Panc1 (cell line): ENCODE data around the gene SLF2. TPM values are rescaled to one million over a fixed set of nuclear protein-coding genes. Genes with fewer than 3 reads are reported as not detected.

Source experiments
- ATAC-seq: fragments of 200-7000 bp; cut with Tn5 transposase; 2 replicates; pipeline ENCODE4 v1.9.1; 2020; ENCODE audit warnings: mild to moderate bottlenecking, moderate library complexity
- BruUV-seq: library from RNA; stranded (reverse); fragments of 400-500 nt; replicated peaks from 2 replicates; lab custom pipeline; 2021; lab: Mats Ljungman, UMichigan
- CTCF ChIA-PET: fragments of 300-600 bp; sonication (Branson Sonifier 250); formaldehyde crosslinking; loops from one replicate; lab custom pipeline; 2022; ENCODE audit warnings: antibody characterized with exemption; lab: Charles Lee
- POLR2A ChIA-PET: fragments of 300-600 bp; sonication (Branson Sonifier 250); formaldehyde crosslinking; loops from one replicate; lab custom pipeline; 2022; ENCODE audit warnings: antibody characterized with exemption; lab: Charles Lee
- DNase-seq: peaks from one replicate; pipeline ENCODE4 v3.0.0-alpha.2; 2010; ENCODE audit warnings: low read depth, low spot score
- H3K27ac ChIP-seq: 2 replicates; pipeline ENCODE4 v1.5.1; 2011; ENCODE audit warnings: mild to moderate bottlenecking, low read length, inconsistent platforms
- H3K27me3 ChIP-seq: fragments of 200-500 bp; sonication (Bioruptor generic); 2 replicates; pipeline ENCODE4 v1.6.0; 2014; ENCODE audit warnings: low read length, inconsistent platforms; ENCODE audit not compliant: control insufficient read depth, insufficient read depth
- H3K36me3 ChIP-seq: fragments of 200-500 bp; sonication (Bioruptor generic); 2 replicates; pipeline ENCODE4 v1.5.1; 2014; ENCODE audit warnings: inconsistent platforms, mild to moderate bottlenecking, low read length, moderate library complexity; ENCODE audit not compliant: control insufficient read depth, insufficient read depth
- H3K4me1 ChIP-seq: 2 replicates; pipeline ENCODE4 v1.5.1; 2011; ENCODE audit warnings: inconsistent platforms, mild to moderate bottlenecking, low read length, moderate library complexity; ENCODE audit not compliant: control insufficient read depth, insufficient read depth
- H3K4me3 ChIP-seq, 2 experiments: 2 replicates each; pipeline ENCODE4 v1.5.1; 2011 to 2012; ENCODE audit warnings: low read depth in 2 of 2, low read length in 2 of 2, mild to moderate bottlenecking in 2 of 2, inconsistent platforms in 1 of 2, moderate library complexity in 1 of 2
- H3K9me3 ChIP-seq: fragments of 200-500 bp; sonication (Bioruptor generic); 2 replicates; pipeline ENCODE4 v1.5.1; 2014; ENCODE audit warnings: low read depth, mild to moderate bottlenecking, inconsistent platforms, low read length, moderate library complexity; ENCODE audit not compliant: control insufficient read depth, insufficient read depth
- POLR2AphosphoS5 ChIP-seq: IDR thresholded peaks from 2 replicates; pipeline ENCODE4 v1.6.1; 2012; ENCODE audit warnings: mild to moderate bottlenecking, low read depth, low read length, moderate library complexity
- SIN3A ChIP-seq: IDR thresholded peaks from 2 replicates; pipeline ENCODE4 v1.6.1; 2012; ENCODE audit warnings: low read depth, mild to moderate bottlenecking, low read length, moderate library complexity, borderline replicate concordance; ENCODE audit not compliant: insufficient read depth
- TCF7L2 ChIP-seq: IDR thresholded peaks from 2 replicates; pipeline ENCODE4 v1.6.1; 2011; ENCODE audit warnings: mild to moderate bottlenecking, low read depth, low read length, inconsistent platforms
- in situ Hi-C: cut with HindIII; loops from 2 replicates; pipeline ENCODE4 v1.10.0; 2016; ENCODE audit warnings: low sequenced_read_pairs, low pct_unique_long_range_greater_than_20kb
- intact Hi-C: fragments of 100-400 bp; cut with micrococcal nuclease; formaldehyde crosslinking; loops from one replicate; pipeline ENCODE4 v1.10.0; 2022; ENCODE audit not compliant: unreplicated experiment
- total RNA-seq: library from RNA; stranded (reverse); gene quantifications from one replicate; pipeline ENCODE4 v1.2.1, GENCODE V29; 2021; ENCODE audit not compliant: unreplicated experiment
- TF ChIP-seq, protein P1 (sequence below): fragments of 450-650 bp; IDR thresholded peaks from 2 replicates; pipeline ENCODE4 v1.5.1; 2017; ENCODE audit warnings: mild to moderate bottlenecking
- TF ChIP-seq, protein P2 (sequence below), 2 experiments: IDR thresholded peaks; 2 replicates each; pipeline ENCODE4 v1.6.1; 2011 to 2012; ENCODE audit warnings: low read depth in 2 of 2, control low read depth in 1 of 2, low read length in 1 of 2, mild to moderate bottlenecking in 1 of 2, moderate library complexity in 1 of 2; ENCODE audit not compliant: insufficient read depth in 1 of 2

SLF2 gene
- total RNA-seq, 1 experiment from 2014 or later, result 38.8 TPM

GRCh38 chr10:100970076-100970913 is 57.5 kb downstream of the SLF2 start:
- ATAC-seq, result peak; percentile 14; the same call in 1 of the 2 replicates
- Histone ChIP-seq H3K36me3 (no peaks in the 10 kb centered on the region), H3K4me3 (peak overlapping the region; percentile 51 to 56), H3K4me1 (peaks cover 10% of the 10 kb centered on the region), H3K9me3 (no peaks in the 10 kb centered on the region), H3K27ac (no peak overlapping the region), H3K27me3 (no peaks in the 10 kb centered on the region)
- no TSS peak for BruUV-seq
- no peak for DNase-seq
- in situ Hi-C loops, result no loop called here
- CTCF ChIA-PET, result interaction anchor here (1.3 to 1.6 kb wide), 2 partner anchors 27 to 44 kb away, joined by 4 to 11 read pairs; no protein-coding TSS in a partner anchor
- POLR2A ChIA-PET, result no interaction called here
- TF ChIP-seq POLR2AphosphoS5, result no peak
- TF ChIP-seq TCF7L2, result no peak
- TF ChIP-seq, protein P1, sequence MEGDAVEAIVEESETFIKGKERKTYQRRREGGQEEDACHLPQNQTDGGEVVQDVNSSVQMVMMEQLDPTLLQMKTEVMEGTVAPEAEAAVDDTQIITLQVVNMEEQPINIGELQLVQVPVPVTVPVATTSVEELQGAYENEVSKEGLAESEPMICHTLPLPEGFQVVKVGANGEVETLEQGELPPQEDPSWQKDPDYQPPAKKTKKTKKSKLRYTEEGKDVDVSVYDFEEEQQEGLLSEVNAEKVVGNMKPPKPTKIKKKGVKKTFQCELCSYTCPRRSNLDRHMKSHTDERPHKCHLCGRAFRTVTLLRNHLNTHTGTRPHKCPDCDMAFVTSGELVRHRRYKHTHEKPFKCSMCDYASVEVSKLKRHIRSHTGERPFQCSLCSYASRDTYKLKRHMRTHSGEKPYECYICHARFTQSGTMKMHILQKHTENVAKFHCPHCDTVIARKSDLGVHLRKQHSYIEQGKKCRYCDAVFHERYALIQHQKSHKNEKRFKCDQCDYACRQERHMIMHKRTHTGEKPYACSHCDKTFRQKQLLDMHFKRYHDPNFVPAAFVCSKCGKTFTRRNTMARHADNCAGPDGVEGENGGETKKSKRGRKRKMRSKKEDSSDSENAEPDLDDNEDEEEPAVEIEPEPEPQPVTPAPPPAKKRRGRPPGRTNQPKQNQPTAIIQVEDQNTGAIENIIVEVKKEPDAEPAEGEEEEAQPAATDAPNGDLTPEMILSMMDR, result no peak
- no peak for TF ChIP-seq SIN3A
- TF ChIP-seq, protein P2, sequence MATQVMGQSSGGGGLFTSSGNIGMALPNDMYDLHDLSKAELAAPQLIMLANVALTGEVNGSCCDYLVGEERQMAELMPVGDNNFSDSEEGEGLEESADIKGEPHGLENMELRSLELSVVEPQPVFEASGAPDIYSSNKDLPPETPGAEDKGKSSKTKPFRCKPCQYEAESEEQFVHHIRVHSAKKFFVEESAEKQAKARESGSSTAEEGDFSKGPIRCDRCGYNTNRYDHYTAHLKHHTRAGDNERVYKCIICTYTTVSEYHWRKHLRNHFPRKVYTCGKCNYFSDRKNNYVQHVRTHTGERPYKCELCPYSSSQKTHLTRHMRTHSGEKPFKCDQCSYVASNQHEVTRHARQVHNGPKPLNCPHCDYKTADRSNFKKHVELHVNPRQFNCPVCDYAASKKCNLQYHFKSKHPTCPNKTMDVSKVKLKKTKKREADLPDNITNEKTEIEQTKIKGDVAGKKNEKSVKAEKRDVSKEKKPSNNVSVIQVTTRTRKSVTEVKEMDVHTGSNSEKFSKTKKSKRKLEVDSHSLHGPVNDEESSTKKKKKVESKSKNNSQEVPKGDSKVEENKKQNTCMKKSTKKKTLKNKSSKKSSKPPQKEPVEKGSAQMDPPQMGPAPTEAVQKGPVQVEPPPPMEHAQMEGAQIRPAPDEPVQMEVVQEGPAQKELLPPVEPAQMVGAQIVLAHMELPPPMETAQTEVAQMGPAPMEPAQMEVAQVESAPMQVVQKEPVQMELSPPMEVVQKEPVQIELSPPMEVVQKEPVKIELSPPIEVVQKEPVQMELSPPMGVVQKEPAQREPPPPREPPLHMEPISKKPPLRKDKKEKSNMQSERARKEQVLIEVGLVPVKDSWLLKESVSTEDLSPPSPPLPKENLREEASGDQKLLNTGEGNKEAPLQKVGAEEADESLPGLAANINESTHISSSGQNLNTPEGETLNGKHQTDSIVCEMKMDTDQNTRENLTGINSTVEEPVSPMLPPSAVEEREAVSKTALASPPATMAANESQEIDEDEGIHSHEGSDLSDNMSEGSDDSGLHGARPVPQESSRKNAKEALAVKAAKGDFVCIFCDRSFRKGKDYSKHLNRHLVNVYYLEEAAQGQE (IDR thresholded peaks at IDR 0.05; ENCODE audit: insufficient read depth in 1 of 2, low read depth in 2 of 2, low read length in 1 of 2), result no peak
- intact Hi-C loops, result no loop called here

GRCh38 chr10:100970914-100971811 is 58.4 kb downstream of the SLF2 start:
- ChIA-PET CTCF (interaction anchor here (1.6 kb wide), 1 partner anchor 26 kb away, joined by 11 read pairs; no protein-coding TSS in a partner anchor), POLR2A (no interaction called here)
- Histone ChIP-seq H3K36me3 (no peaks in the 10 kb centered on the region), H3K27me3 (no peaks in the 10 kb centered on the region), H3K4me1 (peaks cover 10% of the 10 kb centered on the region), H3K4me3 (no peak overlapping the region), H3K9me3 (no peaks in the 10 kb centered on the region), H3K27ac (no peak overlapping the region)
- TF ChIP-seq, protein P2 (IDR thresholded peaks at IDR 0.05; ENCODE audit: insufficient read depth in 1 of 2, low read depth in 2 of 2, low read length in 1 of 2), result no peak
- TF ChIP-seq POLR2AphosphoS5 (no peak), TCF7L2 (no peak), SIN3A (no peak)
- TF ChIP-seq, protein P1, result no peak
- DNase-seq (no peak), ATAC-seq (peak; percentile 9; the same call in 1 of the 2 replicates)
- BruUV-seq, result no TSS peak
- in situ Hi-C loops (no loop called here), intact Hi-C loops (no loop called here)
